OCI-LY7 (cell line): ENCODE results near the gene FMNL1. TPM values are rescaled to one million over a fixed set of nuclear protein-coding genes. Genes with fewer than 3 reads are reported as not detected.

Experiments used
- BruUV-seq: library from RNA; stranded (reverse); fragments of 400-500 nt; replicated peaks from 2 replicates; lab custom pipeline; 2021; lab: Mats Ljungman, UMichigan
- CTCF ChIA-PET: fragments of 300-600 bp; sonication (Branson Sonifier 250); formaldehyde crosslinking; loops from one replicate; lab custom pipeline; 2022; ENCODE audit warnings: antibody characterized with exemption; ENCODE audit not compliant: unreplicated experiment; lab: Charles Lee
- POLR2A ChIA-PET: fragments of 300-600 bp; sonication (Branson Sonifier 250); formaldehyde crosslinking; loops from one replicate; lab custom pipeline; 2022; ENCODE audit warnings: antibody characterized with exemption; lab: Charles Lee
- DNase-seq: peaks from one replicate; pipeline ENCODE4 v3.0.0-alpha.2; 2015; ENCODE audit warnings: low spot score
- H2AFZ ChIP-seq: fragments of 200-600 bp; sonication (generic), shearing (Covaris generic); 2 replicates; pipeline ENCODE4 v1.6.1; 2014; ENCODE audit warnings: mild to moderate bottlenecking, antibody characterized with exemption, low read length, moderate library complexity
- H3K27ac ChIP-seq: fragments of 200-600 bp; sonication (generic); 2 replicates; pipeline ENCODE4 v1.5.1; 2014; ENCODE audit warnings: mixed run types, low read depth, mild to moderate bottlenecking, moderate library complexity, low read length, inconsistent platforms; ENCODE audit not compliant: poor library complexity, severe bottlenecking
- H3K36me3 ChIP-seq: fragments of 200-600 bp; sonication (generic); 2 replicates; pipeline ENCODE4 v1.6.1; 2014; ENCODE audit warnings: mild to moderate bottlenecking, antibody characterized with exemption, low read length, moderate library complexity, mixed read lengths; ENCODE audit not compliant: insufficient read depth
- H3K4me1 ChIP-seq: fragments of 200-600 bp; sonication (generic); 2 replicates; pipeline ENCODE4 v1.5.1; 2014; ENCODE audit warnings: mild to moderate bottlenecking, low read length; ENCODE audit not compliant: insufficient read depth, poor library complexity, severe bottlenecking
- H3K4me2 ChIP-seq: fragments of 200-600 bp; sonication (generic); 2 replicates; pipeline ENCODE4 v1.6.1; 2014; ENCODE audit warnings: mild to moderate bottlenecking, low read length
- H3K4me3 ChIP-seq: fragments of 200-600 bp; sonication (generic); 2 replicates; pipeline ENCODE4 v1.5.1; 2014; ENCODE audit warnings: mild to moderate bottlenecking, low read depth, low read length; ENCODE audit not compliant: poor library complexity, severe bottlenecking
- H3K79me2 ChIP-seq: fragments of 200-600 bp; sonication (generic); 2 replicates; pipeline ENCODE4 v1.6.1; 2016; ENCODE audit warnings: low read depth, mild to moderate bottlenecking, low read length, moderate library complexity, mixed read lengths; ENCODE audit not compliant: insufficient read depth
- H3K9me2 ChIP-seq: fragments of 200-600 bp; sonication (generic); 2 replicates; pipeline ENCODE4 v1.6.1; 2016; ENCODE audit warnings: mild to moderate bottlenecking, low read length, mixed read lengths; ENCODE audit not compliant: insufficient read depth
- H3K9me3 ChIP-seq: fragments of 200-600 bp; sonication (generic); 2 replicates; pipeline ENCODE4 v1.6.1; 2014; ENCODE audit warnings: mild to moderate bottlenecking, mixed run types, low read length, mixed read lengths
- H4K20me1 ChIP-seq: fragments of 200-600 bp; sonication (generic); 2 replicates; pipeline ENCODE4 v1.6.1; 2014; ENCODE audit warnings: mild to moderate bottlenecking, antibody characterized with exemption, low read length, moderate library complexity, mixed read lengths; ENCODE audit not compliant: insufficient read depth
- CTCF ChIP-seq: fragments of 200-600 bp; sonication (generic); conservative IDR thresholded peaks from 2 replicates; pipeline ENCODE4 v1.5.1; 2014; ENCODE audit warnings: mild to moderate bottlenecking, antibody characterized with exemption, low read length, moderate library complexity, mixed read lengths
- EZH2phosphoT487 ChIP-seq: fragments of 200-600 bp; sonication (generic); IDR thresholded peaks from 2 replicates; pipeline ENCODE4 v1.6.1; 2018; ENCODE audit warnings: low read depth, borderline replicate concordance, mild to moderate bottlenecking, mixed run types, antibody characterized with exemption, low read length, moderate library complexity, mixed read lengths
- intact Hi-C: fragments of 100-400 bp; cut with micrococcal nuclease; formaldehyde crosslinking; loops from one replicate; pipeline ENCODE4 v1.10.0; 2022; ENCODE audit not compliant: unreplicated experiment
- total RNA-seq, 2 experiments: library from RNA; depleted of rRNA in 1 of 2; stranded (reverse); fragments of >200 nt in 1 of 2; shearing (Covaris generic) in 1 of 2; gene quantifications; 2 replicates each; pipeline ENCODE4 v1.2.3, GENCODE V29; 2014 to 2022

Gene FMNL1
- total RNA-seq, 2 experiments from 2014 or later, result 55.1 to 133 TPM

GRCh38 chr17:45264988-45265387 lies 43.3 kb downstream of the FMNL1 start:
- Histone ChIP-seq H3K4me1 (peaks cover 19% of the 10 kb centered on the region), H3K9me2 (no peaks in the 10 kb centered on the region), H3K36me3 (peaks cover 55% of the 10 kb centered on the region), H4K20me1 (no peaks in the 10 kb centered on the region), H3K4me2 (no peak overlapping the region), H2AFZ (no peak overlapping the region), H3K9me3 (no peaks in the 10 kb centered on the region), H3K79me2 (no peaks in the 10 kb centered on the region), H3K4me3 (no peak overlapping the region), H3K27ac (no peak overlapping the region)
- intact Hi-C loops, result no loop called here
- CTCF ChIA-PET, result no interaction called here
- TF ChIP-seq EZH2phosphoT487 (no peak), CTCF (no peak)
- DNase-seq, result no peak
- BruUV-seq, result no TSS peak
- POLR2A ChIA-PET, result no interaction called here

- POLR2A ChIA-PET, result no interaction called here
- H3K4me1 ChIP-seq, result peaks cover 19% of the 10 kb centered on the region
- H3K9me2 ChIP-seq, result no peaks in the 10 kb centered on the region
- H3K36me3 ChIP-seq, result peaks cover 64% of the 10 kb centered on the region
- no peak overlapping the region for H3K27ac ChIP-seq
- H2AFZ ChIP-seq, result no peak overlapping the region
- H3K4me3 ChIP-seq, result no peak overlapping the region
- TF ChIP-seq CTCF (no peak), EZH2phosphoT487 (no peak)
- H3K9me3 ChIP-seq, result no peaks in the 10 kb centered on the region
- CTCF ChIA-PET, result no interaction called here
- intact Hi-C loops, result no loop called here
- BruUV-seq, result no TSS peak
- no peak overlapping the region for H3K4me2 ChIP-seq
- no peaks in the 10 kb centered on the region for H4K20me1 ChIP-seq
- DNase-seq, result no peak
- no peaks in the 10 kb centered on the region for H3K79me2 ChIP-seq
These were observed 44.1 kb downstream of the FMNL1 start for GRCh38 chr17:45265821-45266220.

- ChIA-PET POLR2A (no interaction called here), CTCF (no interaction called here)
- no peaks in the 10 kb centered on the region for H3K9me3 ChIP-seq
- H3K9me2 ChIP-seq, result no peaks in the 10 kb centered on the region
- TF ChIP-seq CTCF (no peak), EZH2phosphoT487 (no peak)
- no peak overlapping the region for H2AFZ ChIP-seq
- H4K20me1 ChIP-seq, result no peaks in the 10 kb centered on the region
- H3K4me2 ChIP-seq, result no peak overlapping the region
- DNase-seq, result no peak
- H3K79me2 ChIP-seq, result no peaks in the 10 kb centered on the region
- H3K4me3 ChIP-seq, result no peak overlapping the region
- intact Hi-C loops, result no loop called here
- H3K27ac ChIP-seq, result no peak overlapping the region
- H3K4me1 ChIP-seq, result peaks cover 12% of the 10 kb centered on the region
- peaks cover 67% of the 10 kb centered on the region for H3K36me3 ChIP-seq
- BruUV-seq, result no TSS peak
These were observed 44.8 kb downstream of the FMNL1 start for GRCh38 chr17:45266372-45266926.
